K562 (cell line): Measurements from ENCODE around the gene HOXA13. TPM values are rescaled to one million over a fixed set of nuclear protein-coding genes. Genes with fewer than 3 reads are reported as not detected.

Experiments
- ARHGAP35 ChIP-seq: fragments of 450-650 bp; IDR thresholded peaks from 2 replicates; pipeline ENCODE4 v1.6.1; 2018; ENCODE audit not compliant: partially characterized antibody
- CXXC5 ChIP-seq: fragments of 250-450 bp; sonication (Bioruptor Pico); IDR thresholded peaks from 2 replicates; pipeline ENCODE4 v1.8.0; 2022; ENCODE audit warnings: inconsistent platforms, mild to moderate bottlenecking, moderate library complexity
- EGR1 ChIP-seq: fragments of 450-650 bp; conservative IDR thresholded peaks from 2 replicates; pipeline ENCODE4 v1.6.1; 2017; ENCODE audit warnings: mild to moderate bottlenecking
- GTF2F1 ChIP-seq: IDR thresholded peaks from 2 replicates; pipeline ENCODE4 v1.6.1; 2011; ENCODE audit warnings: low read depth, low read length, improper control_type of control experiment
- JUN ChIP-seq, 2 experiments: sonication (generic) in 1 of 2; formaldehyde crosslinking in 1 of 2; IDR thresholded peaks; 2 replicates each; pipeline versions ENCODE4 v1.6.1 to v1.8.0; 2012 to 2022; ENCODE audit warnings: borderline replicate concordance in 2 of 2, mild to moderate bottlenecking in 2 of 2, improper control_type of control experiment in 1 of 2, low read depth in 1 of 2, low read length in 1 of 2, missing genetic modification reagents in 1 of 2
- MCM7 ChIP-seq, 2 experiments: fragments of 450-650 bp; IDR thresholded peaks; 2 replicates each; pipeline ENCODE4 v1.6.1; 2016 to 2018
- PHTF2 ChIP-seq: fragments of 250-450 bp; sonication (Bioruptor Pico); IDR thresholded peaks from 2 replicates; pipeline ENCODE4 v1.5.0; 2021; ENCODE audit warnings: mild to moderate bottlenecking
- POU5F1 ChIP-seq: fragments of 150-350 bp; IDR thresholded peaks from 2 replicates; pipeline ENCODE4 v1.6.1; 2014; ENCODE audit warnings: borderline replicate concordance, low read length, low read depth, mild to moderate bottlenecking; ENCODE audit not compliant: partially characterized antibody
- SMARCA5 ChIP-seq: fragments of 450-650 bp; IDR thresholded peaks from 2 replicates; pipeline ENCODE4 v1.6.1; 2016
- ZBTB1 ChIP-seq: sonication (generic); formaldehyde crosslinking; IDR thresholded peaks from 2 replicates; pipeline ENCODE4 v1.8.1; 2023; ENCODE audit warnings: missing genetic modification reagents, low read depth, mild to moderate bottlenecking, borderline replicate concordance
- ZNF232 ChIP-seq: sonication (generic); formaldehyde crosslinking; IDR thresholded peaks from 2 replicates; pipeline ENCODE4 v1.8.0; 2022; ENCODE audit warnings: mild to moderate bottlenecking, missing genetic modification reagents
- ZNF79 ChIP-seq: fragments of 250-450 bp; sonication (Bioruptor Pico); IDR thresholded peaks from 2 replicates; pipeline ENCODE4 v1.4.0; 2020; ENCODE audit warnings: low read depth, mild to moderate bottlenecking, moderate library complexity
- polyA plus RNA-seq, 8 experiments: library from polyadenylated mRNA; depleted of rRNA in 4 of 8; stranded (reverse) in 5 of 8; unstranded in 3 of 8; fragments of >200 nt; fragmentation: Nextera tagmentation in 2 of 8; fragmentation: Illumina TruSeq in 1 of 8; extraction: Ambion mirVana in 2 of 8; extraction: Trizol in 1 of 8; gene quantifications; 2 replicates each; pipeline versions ENCODE4 v1.2.1 to v1.2.3, GENCODE V29; 2011 to 2014; ENCODE audit warnings: inconsistent platforms in 1 of 8, missing spikeins in 1 of 8
- total RNA-seq, 7 experiments: library from RNA; depleted of rRNA in 6 of 7; stranded (reverse); fragments of >200 nt in 6 of 7; fragmentation: Illumina TruSeq in 2 of 7; extraction: Trizol in 2 of 7; gene quantifications; 2 replicates each; pipeline versions ENCODE4 v1.2.1 to v1.2.3, GENCODE V29; 2011 to 2021; ENCODE audit warnings: low replicate concordance in 1 of 7
- TF ChIP-seq, protein P1 (sequence below), 3 experiments: IDR thresholded peaks in 2 of 3; conservative IDR thresholded peaks in 1 of 3; 2 replicates each; pipeline ENCODE4 v1.5.1; 2011 to 2012; ENCODE audit warnings: low read length in 3 of 3, mild to moderate bottlenecking in 3 of 3, control low read depth in 2 of 3, improper control_type of control experiment in 1 of 3, inconsistent platforms in 1 of 3, low read depth in 1 of 3, mixed read lengths in 1 of 3, moderate library complexity in 1 of 3; ENCODE audit not compliant: insufficient read depth in 2 of 3
- TF ChIP-seq, protein P2 (sequence below), 2 experiments: fragments of 450-650 bp; formaldehyde crosslinking in 1 of 2; IDR thresholded peaks; 2 replicates each; pipeline versions ENCODE4 v1.4.0 to v1.6.1; 2014 to 2020; ENCODE audit warnings: mild to moderate bottlenecking in 2 of 2, borderline replicate concordance in 1 of 2, low read depth in 1 of 2

HOXA13 gene
- total and polyA plus RNA-seq, 9 of the 15 experiments (the other 6 are each of a cell fraction or from before 2014, with no cell fraction given): not detected

DNA sequence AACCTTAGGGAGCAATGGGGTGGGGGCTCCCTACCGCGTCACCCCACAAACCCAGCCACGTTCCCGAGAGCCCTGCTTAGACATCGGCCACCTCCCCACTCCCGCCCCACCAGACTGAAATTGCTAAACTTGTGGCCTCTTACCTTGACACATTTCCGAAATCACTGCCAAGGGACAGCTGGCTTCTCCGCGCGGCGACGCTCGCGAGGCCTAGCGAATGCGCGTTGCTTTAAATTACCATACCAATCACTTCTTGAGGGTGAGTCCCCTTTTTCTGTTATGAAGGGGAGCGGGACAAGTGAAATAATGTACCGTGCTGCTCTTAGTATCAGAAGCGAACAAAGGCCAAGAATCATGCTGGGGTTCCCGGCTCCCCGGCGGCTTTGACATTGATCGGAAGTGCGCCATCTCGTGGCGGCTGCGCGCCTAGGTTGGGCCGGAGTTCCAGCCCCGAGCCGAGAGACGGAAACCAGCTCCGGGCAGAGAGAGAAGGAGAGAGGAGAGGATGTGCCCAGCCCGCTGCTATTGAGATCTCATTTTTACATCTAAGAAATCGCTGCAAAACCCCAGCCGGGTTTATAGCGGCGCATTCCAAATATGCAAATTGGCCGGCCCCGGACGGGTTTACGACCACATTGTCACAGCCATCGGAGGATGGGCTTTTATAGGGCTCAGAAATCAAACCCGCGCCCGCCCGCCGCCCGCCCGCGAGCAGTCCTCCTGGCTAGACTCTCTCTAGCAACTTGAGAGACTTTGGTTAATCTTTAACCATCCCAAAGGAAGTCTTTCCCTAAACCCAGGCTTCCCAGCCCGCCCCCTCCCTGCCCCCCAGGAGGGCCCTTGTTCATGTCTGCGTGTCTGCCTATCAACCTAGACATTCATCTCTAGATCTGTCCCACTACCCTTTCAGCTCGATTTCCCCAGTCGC lies 20.1 kb downstream of the HOXA13 start (continued):
- TF ChIP-seq, protein P1, sequence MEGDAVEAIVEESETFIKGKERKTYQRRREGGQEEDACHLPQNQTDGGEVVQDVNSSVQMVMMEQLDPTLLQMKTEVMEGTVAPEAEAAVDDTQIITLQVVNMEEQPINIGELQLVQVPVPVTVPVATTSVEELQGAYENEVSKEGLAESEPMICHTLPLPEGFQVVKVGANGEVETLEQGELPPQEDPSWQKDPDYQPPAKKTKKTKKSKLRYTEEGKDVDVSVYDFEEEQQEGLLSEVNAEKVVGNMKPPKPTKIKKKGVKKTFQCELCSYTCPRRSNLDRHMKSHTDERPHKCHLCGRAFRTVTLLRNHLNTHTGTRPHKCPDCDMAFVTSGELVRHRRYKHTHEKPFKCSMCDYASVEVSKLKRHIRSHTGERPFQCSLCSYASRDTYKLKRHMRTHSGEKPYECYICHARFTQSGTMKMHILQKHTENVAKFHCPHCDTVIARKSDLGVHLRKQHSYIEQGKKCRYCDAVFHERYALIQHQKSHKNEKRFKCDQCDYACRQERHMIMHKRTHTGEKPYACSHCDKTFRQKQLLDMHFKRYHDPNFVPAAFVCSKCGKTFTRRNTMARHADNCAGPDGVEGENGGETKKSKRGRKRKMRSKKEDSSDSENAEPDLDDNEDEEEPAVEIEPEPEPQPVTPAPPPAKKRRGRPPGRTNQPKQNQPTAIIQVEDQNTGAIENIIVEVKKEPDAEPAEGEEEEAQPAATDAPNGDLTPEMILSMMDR (IDR thresholded peaks at IDR 0.05 in 2 of 3, conservative IDR thresholded peaks at IDR 0.05 in 1 of 3; ENCODE audit: insufficient read depth in 2 of 3, low read depth in 1 of 3, low read length in 3 of 3): peak; percentile 65 to 83 (median 77)
- TF ChIP-seq ARHGAP35 (no peak), EGR1 (no peak), JUN (IDR thresholded peaks at IDR 0.05; ENCODE audit: borderline replicate concordance, low read depth, low read length) (no peak), JUN (CRISPR knock-in tag; IDR thresholded peaks at IDR 0.05; ENCODE audit: borderline replicate concordance) (no peak), PHTF2 (CRISPR knock-in tag) (no peak), SMARCA5 (no peak), ZBTB1 (no peak), MCM7 (IDR thresholded peaks at IDR 0.05) (no peak), ZNF79 (no peak), ZNF232 (CRISPR knock-in tag) (no peak), GTF2F1 (no peak), POU5F1 (no peak), CXXC5 (CRISPR knock-in tag) (no peak)
- TF ChIP-seq, protein P2, sequence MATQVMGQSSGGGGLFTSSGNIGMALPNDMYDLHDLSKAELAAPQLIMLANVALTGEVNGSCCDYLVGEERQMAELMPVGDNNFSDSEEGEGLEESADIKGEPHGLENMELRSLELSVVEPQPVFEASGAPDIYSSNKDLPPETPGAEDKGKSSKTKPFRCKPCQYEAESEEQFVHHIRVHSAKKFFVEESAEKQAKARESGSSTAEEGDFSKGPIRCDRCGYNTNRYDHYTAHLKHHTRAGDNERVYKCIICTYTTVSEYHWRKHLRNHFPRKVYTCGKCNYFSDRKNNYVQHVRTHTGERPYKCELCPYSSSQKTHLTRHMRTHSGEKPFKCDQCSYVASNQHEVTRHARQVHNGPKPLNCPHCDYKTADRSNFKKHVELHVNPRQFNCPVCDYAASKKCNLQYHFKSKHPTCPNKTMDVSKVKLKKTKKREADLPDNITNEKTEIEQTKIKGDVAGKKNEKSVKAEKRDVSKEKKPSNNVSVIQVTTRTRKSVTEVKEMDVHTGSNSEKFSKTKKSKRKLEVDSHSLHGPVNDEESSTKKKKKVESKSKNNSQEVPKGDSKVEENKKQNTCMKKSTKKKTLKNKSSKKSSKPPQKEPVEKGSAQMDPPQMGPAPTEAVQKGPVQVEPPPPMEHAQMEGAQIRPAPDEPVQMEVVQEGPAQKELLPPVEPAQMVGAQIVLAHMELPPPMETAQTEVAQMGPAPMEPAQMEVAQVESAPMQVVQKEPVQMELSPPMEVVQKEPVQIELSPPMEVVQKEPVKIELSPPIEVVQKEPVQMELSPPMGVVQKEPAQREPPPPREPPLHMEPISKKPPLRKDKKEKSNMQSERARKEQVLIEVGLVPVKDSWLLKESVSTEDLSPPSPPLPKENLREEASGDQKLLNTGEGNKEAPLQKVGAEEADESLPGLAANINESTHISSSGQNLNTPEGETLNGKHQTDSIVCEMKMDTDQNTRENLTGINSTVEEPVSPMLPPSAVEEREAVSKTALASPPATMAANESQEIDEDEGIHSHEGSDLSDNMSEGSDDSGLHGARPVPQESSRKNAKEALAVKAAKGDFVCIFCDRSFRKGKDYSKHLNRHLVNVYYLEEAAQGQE (IDR thresholded peaks at IDR 0.05; ENCODE audit: borderline replicate concordance): peak; percentile 23; the same call in 1 of the 2 replicates
- TF ChIP-seq, protein P2 (CRISPR knock-in tag; IDR thresholded peaks at IDR 0.05; ENCODE audit: low read depth): no peak
